Measurements from ENCODE around the gene FOXS1.

GRCh38 chr20:31803552-31804291 is 41.7 kb downstream of the FOXS1 start:
- TF ChIP-seq EZH2 (IDR thresholded peaks at IDR 0.05; ENCODE audit: borderline replicate concordance), result no peak
- no peak for TF ChIP-seq CTCF (IDR thresholded peaks at IDR 0.05; ENCODE audit: poor library complexity)
- TF ChIP-seq EZH2phosphoT487 (IDR thresholded peaks at IDR 0.05; ENCODE audit: low read depth, severe bottlenecking, unreplicated experiment), result no peak
